Subcutaneous adipose tissue (tissue), 4 donors: ENCODE measurements around the gene NRP2. TPM values are rescaled to one million over a fixed set of nuclear protein-coding genes. Genes with fewer than 3 reads are reported as not detected.

Experiments used
- CTCF ChIP-seq: fragments of 450-650 bp; IDR thresholded peaks from one replicate; pipeline ENCODE4 v1.5.1; 2016; ENCODE audit warnings: low read depth, mild to moderate bottlenecking, control low read depth, antibody characterized with exemption, moderate library complexity
- total RNA-seq, 4 donors: library from RNA; depleted of rRNA; stranded (reverse); fragments of >200 nt; gene quantifications; one replicate each; pipeline ENCODE4 v1.1.0, GENCODE V29; 2016

Gene NRP2
- total RNA-seq, 4 donors from 2014 or later = 29.2 to 70.9 (median 56.1) TPM

DNA sequence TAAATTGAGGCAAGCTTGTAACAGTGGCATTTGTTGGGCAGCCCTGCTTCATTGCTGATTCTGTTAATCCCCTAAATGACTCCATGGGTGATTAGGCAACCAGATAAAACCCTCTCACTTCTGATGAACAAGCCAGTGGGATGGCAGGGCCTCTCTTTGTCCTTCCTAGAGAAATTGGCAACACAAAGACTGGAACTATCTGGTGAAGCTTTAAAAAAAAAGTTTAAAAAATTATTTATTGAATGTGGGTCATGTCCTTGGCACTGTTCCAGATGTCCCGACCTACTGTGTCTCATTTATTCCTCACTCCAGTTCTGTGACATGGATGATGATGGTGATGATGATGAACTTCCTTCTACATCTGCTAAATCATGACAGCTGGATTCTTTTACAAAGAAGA is 30.8 kb downstream of the NRP2 start:
- TF ChIP-seq CTCF = no peak

- no peak for TF ChIP-seq CTCF
Observed at GRCh38 chr2:205714058-205714776, 31.9 kb downstream of the NRP2 start.

GRCh38 chr2:205714789-205715720 is 32.8 kb downstream of the NRP2 start:
- TF ChIP-seq CTCF = no peak

- TF ChIP-seq CTCF = no peak
Observed at GRCh38 chr2:205715831-205716525, 33.7 kb downstream of the NRP2 start.

DNA sequence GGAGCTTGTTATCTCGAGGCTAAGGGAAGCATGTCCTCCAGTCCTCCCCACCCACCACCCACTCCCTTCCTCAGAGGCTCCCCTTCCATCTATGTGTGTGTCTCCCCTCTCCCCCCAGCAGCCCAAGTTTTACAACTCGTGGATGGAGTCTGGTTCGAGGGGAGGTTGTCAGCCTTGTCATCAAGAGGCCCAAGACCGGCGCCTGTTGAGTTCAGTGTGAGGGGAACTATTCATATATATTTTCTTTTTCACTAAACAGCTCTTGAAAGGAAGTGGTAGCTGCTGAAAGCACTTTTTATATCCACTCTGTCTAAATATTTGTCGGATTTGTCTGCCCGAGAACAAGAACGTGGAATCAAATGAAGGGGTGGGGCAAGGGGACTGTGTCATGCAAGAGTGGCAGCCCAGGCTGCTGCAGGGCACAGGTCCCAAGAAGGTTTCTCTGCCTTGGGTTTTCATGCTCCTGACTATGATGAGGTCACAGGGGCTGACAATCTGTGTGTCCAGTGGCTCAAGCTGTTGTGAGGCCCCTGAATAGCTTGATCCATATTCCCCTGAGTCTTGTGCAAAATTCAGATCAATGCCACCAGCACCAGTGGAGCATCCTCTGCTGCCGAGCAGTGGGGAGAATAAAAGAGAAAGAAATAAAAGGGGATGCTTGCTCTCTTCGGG is 35.0 kb downstream of the NRP2 start:
- TF ChIP-seq CTCF = no peak

DNA sequence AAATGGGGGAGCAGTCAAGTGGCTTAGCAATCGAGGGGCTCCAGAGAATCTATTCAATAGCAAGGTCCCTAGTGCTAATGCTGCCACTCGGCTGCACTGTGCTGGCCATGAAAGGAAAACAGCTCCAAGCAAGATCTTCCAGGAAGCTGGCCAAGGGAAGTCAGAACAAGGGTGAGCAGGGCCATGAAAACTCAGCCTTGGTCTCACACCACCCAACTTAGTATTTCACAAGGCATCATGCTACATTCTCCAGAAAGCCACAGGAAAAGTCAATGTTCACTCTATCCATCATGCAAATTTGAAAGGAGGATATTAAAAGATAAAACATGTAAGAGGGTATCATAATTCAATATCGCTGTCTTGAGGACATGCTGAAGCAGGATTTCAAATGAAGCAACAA is 35.7 kb downstream of the NRP2 start:
- TF ChIP-seq CTCF = no peak
